Liver (tissue), 9 donors: ENCODE data around the gene RNU2-1. TPM values are rescaled to one million over a fixed set of nuclear protein-coding genes. Genes with fewer than 3 reads are reported as not detected.

Source experiments
- DNase-seq: peaks from one replicate; pipeline ENCODE4 v3.0.0-alpha.2; 2017; ENCODE audit warnings: low spot score
- H3K27ac ChIP-seq, 2 donors: one replicate each; pipeline ENCODE4 v1.7.0; 2013; ENCODE audit warnings: inconsistent platforms in 2 of 2, low read length in 2 of 2, control low read depth in 1 of 2, low read depth in 1 of 2, mild to moderate bottlenecking in 1 of 2
- H3K27me3 ChIP-seq, 4 donors: one replicate each; pipeline versions ENCODE4 v1.6.1 to v1.7.0; 2013; ENCODE audit warnings: low read length in 3 of 4, inconsistent platforms in 1 of 4, mild to moderate bottlenecking in 1 of 4, moderate library complexity in 1 of 4; ENCODE audit not compliant: control insufficient read depth in 4 of 4, insufficient read depth in 4 of 4
- H3K36me3 ChIP-seq, 4 donors: one replicate each; pipeline versions ENCODE4 v1.6.1 to v1.7.0; 2013; ENCODE audit warnings: low read length in 3 of 4, mild to moderate bottlenecking in 3 of 4, low read depth in 1 of 4, moderate library complexity in 1 of 4; ENCODE audit not compliant: control insufficient read depth in 4 of 4, insufficient read depth in 3 of 4
- H3K4me1 ChIP-seq, 4 donors: one replicate each; pipeline versions ENCODE4 v1.6.1 to v1.7.0; 2013; ENCODE audit warnings: low read length in 3 of 4, mild to moderate bottlenecking in 3 of 4, moderate library complexity in 1 of 4; ENCODE audit not compliant: control insufficient read depth in 4 of 4, insufficient read depth in 4 of 4
- H3K4me3 ChIP-seq, 3 donors: one replicate each; pipeline versions ENCODE4 v1.6.1 to v1.7.0; 2013; ENCODE audit warnings: low read length in 3 of 3, control low read depth in 1 of 3, low read depth in 1 of 3, mild to moderate bottlenecking in 1 of 3
- H3K9ac ChIP-seq, 2 donors: one replicate each; pipeline ENCODE4 v1.7.0; 2013; ENCODE audit warnings: low read length in 2 of 2, mild to moderate bottlenecking in 2 of 2, moderate library complexity in 2 of 2, control low read depth in 1 of 2, low read depth in 1 of 2
- H3K9me3 ChIP-seq, 4 donors: one replicate each; pipeline versions ENCODE4 v1.6.1 to v1.7.0; 2013; ENCODE audit warnings: low read length in 3 of 4; ENCODE audit not compliant: control insufficient read depth in 4 of 4
- EGR1 ChIP-seq, 2 donors: IDR thresholded peaks; 2 replicates each; pipeline ENCODE4 v1.6.1; 2016 to 2018; ENCODE audit warnings: antibody characterized with exemption in 2 of 2, low read depth in 2 of 2
- FOXA1 ChIP-seq: IDR thresholded peaks from 2 replicates; pipeline ENCODE4 v1.6.1; 2016; ENCODE audit warnings: antibody characterized with exemption
- FOXA2 ChIP-seq: IDR thresholded peaks from 2 replicates; pipeline ENCODE4 v1.6.1; 2016; ENCODE audit warnings: antibody characterized with exemption
- GABPA ChIP-seq, 2 donors: IDR thresholded peaks in 1 of 2; conservative IDR thresholded peaks in 1 of 2; 2 replicates each; pipeline ENCODE4 v1.6.1; 2016; ENCODE audit warnings: antibody characterized with exemption in 2 of 2, mild to moderate bottlenecking in 1 of 2, moderate library complexity in 1 of 2
- HNF4A ChIP-seq, 2 donors: conservative IDR thresholded peaks; 2 replicates each; pipeline ENCODE4 v1.6.1; 2016; ENCODE audit warnings: antibody characterized with exemption in 2 of 2, mild to moderate bottlenecking in 2 of 2
- HNF4G ChIP-seq: IDR thresholded peaks from 2 replicates; pipeline ENCODE4 v1.6.1; 2016; ENCODE audit warnings: antibody characterized with exemption
- NR2F2 ChIP-seq: IDR thresholded peaks from 2 replicates; pipeline ENCODE4 v1.6.1; 2016; ENCODE audit warnings: antibody characterized with exemption
- RXRA ChIP-seq, 2 donors: IDR thresholded peaks; 2 replicates each; pipeline ENCODE4 v1.6.1; 2017 to 2018; ENCODE audit warnings: antibody characterized with exemption in 2 of 2, mild to moderate bottlenecking in 1 of 2
- SP1 ChIP-seq: IDR thresholded peaks from 2 replicates; pipeline ENCODE4 v1.6.1; 2018; ENCODE audit warnings: antibody characterized with exemption, mild to moderate bottlenecking
- TAF1 ChIP-seq: conservative IDR thresholded peaks from 2 replicates; pipeline ENCODE4 v1.6.1; 2016; ENCODE audit warnings: antibody characterized with exemption, mild to moderate bottlenecking
- YY1 ChIP-seq: IDR thresholded peaks from 2 replicates; pipeline ENCODE4 v1.6.1; 2016; ENCODE audit warnings: antibody characterized with exemption, mild to moderate bottlenecking
- WGBS: extraction: QIAGEN DNeasy Blood & Tissue Kit; methylation state at CpG from one replicate; pipeline ENCODE4 v1.1.7; 2013; 5-methylcytosine and 5-hydroxymethylcytosine counted together
- polyA plus RNA-seq, 2 donors: library from polyadenylated mRNA; stranded (reverse) in 1 of 2; unstranded in 1 of 2; fragments of 200-250 nt in 1 of 2; fragments of >200 nt in 1 of 2; fragmentation: Nextera tagmentation in 1 of 2; extraction: Ambion mirVana in 1 of 2; gene quantifications; one replicate each; pipeline versions ENCODE4 v1.2.1 to v1.2.3, GENCODE V29; 2013 to 2015
- total RNA-seq, 2 donors: library from RNA; depleted of rRNA; stranded (reverse); fragments of >200 nt; gene quantifications; one replicate each; pipeline ENCODE4 v1.2.3, GENCODE V29; 2014
- TF ChIP-seq, protein P1 (sequence below): fragments of 150-350 bp; IDR thresholded peaks from 2 replicates; pipeline ENCODE4 v1.5.1; 2017; ENCODE audit warnings: improper control_type of control experiment, low read depth, low read length; ENCODE audit not compliant: missing input control
- TF ChIP-seq, protein P2 (sequence below): IDR thresholded peaks from 2 replicates; pipeline ENCODE4 v1.6.1; 2016; ENCODE audit warnings: antibody characterized with exemption
- TF ChIP-seq, protein P3 (sequence below): IDR thresholded peaks from 2 replicates; pipeline ENCODE4 v1.6.1; 2016; ENCODE audit warnings: antibody characterized with exemption
- TF ChIP-seq, protein P4 (sequence below): IDR thresholded peaks from 2 replicates; pipeline ENCODE4 v1.6.1; 2016; ENCODE audit warnings: antibody characterized with exemption
- donor health status: healthy.
- donor health status: healthy.
- donor health status: healthy.
- donor health status: healthy.
- donor health status: healthy.

Gene RNU2-1
- total and polyA plus RNA-seq, 4 donors, result 3.4 TPM; not detected in 3

DNA sequence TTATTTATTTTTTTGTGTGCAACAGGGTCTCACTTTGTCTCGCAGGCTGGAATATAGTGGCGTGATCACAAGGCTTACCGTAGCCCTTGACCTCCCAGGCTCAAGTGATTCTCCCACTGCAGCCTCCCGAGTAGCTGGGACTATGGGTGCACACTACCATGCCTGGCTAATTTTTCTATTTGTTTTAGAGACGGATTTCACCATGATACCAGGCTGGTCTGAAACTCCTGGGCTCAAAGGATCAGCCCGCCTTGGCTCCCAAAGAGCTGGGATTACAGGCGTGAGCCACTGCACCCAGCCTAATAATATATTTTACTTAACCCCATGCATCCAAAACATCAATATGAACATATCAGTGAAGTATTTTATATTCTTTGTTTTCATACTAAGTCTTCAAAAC is 7.4 kb downstream of the RNU2-1 start (continued):
- TF ChIP-seq, protein P1, sequence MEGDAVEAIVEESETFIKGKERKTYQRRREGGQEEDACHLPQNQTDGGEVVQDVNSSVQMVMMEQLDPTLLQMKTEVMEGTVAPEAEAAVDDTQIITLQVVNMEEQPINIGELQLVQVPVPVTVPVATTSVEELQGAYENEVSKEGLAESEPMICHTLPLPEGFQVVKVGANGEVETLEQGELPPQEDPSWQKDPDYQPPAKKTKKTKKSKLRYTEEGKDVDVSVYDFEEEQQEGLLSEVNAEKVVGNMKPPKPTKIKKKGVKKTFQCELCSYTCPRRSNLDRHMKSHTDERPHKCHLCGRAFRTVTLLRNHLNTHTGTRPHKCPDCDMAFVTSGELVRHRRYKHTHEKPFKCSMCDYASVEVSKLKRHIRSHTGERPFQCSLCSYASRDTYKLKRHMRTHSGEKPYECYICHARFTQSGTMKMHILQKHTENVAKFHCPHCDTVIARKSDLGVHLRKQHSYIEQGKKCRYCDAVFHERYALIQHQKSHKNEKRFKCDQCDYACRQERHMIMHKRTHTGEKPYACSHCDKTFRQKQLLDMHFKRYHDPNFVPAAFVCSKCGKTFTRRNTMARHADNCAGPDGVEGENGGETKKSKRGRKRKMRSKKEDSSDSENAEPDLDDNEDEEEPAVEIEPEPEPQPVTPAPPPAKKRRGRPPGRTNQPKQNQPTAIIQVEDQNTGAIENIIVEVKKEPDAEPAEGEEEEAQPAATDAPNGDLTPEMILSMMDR, result no peak
- TF ChIP-seq FOXA1 (no peak), GABPA (IDR thresholded peaks at IDR 0.05 in 1 of 2, conservative IDR thresholded peaks at IDR 0.05 in 1 of 2) (no peak)

DNA sequence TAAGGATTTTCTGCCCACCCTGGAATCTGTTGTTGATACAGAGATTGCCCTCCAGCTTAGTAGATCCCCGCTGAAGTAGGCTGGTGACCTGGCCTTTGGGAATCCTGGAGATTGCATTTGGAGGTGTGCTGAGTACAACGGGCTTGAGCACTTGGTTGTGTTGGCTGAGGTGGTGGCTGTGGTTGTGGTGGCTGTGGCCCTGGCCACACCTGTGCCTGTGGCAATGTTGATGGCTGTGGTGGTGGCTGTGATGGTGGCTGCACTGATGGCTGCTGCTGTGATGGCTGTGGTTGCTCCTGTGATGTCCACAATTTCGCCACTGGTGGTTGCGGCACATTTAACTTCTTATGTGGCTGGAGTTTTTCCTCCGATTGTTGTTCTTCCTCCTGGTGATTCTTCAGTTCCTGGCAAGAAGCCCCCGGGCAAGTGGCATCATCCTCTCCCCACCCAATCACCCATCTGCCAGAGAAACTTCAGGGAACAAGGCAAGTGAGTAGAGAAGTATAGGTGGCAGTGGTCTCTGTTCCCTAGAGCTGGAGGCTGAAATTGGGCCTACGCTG is 9.6 kb downstream of the RNU2-1 start:
- no peak overlapping the region for H3K4me3 ChIP-seq
- no peaks in the 10 kb centered on the region for H3K9me3 ChIP-seq
- 94% methylated on average over 7 of the region's 7 CpGs for WGBS
- TF ChIP-seq TAF1 (no peak), NR2F2 (no peak), HNF4G (no peak), HNF4A (conservative IDR thresholded peaks at IDR 0.05) (no peak)
- H3K9ac ChIP-seq, result no peak overlapping the region
- peaks cover 0 to 4% (median 1%) of the 10 kb centered on the region in 4 donors for H3K36me3 ChIP-seq
- H3K27ac ChIP-seq, result no peak overlapping the region
- no peaks in the 10 kb centered on the region for H3K27me3 ChIP-seq
- no peak for DNase-seq
- no peaks in the 10 kb centered on the region for H3K4me1 ChIP-seq

DNA sequence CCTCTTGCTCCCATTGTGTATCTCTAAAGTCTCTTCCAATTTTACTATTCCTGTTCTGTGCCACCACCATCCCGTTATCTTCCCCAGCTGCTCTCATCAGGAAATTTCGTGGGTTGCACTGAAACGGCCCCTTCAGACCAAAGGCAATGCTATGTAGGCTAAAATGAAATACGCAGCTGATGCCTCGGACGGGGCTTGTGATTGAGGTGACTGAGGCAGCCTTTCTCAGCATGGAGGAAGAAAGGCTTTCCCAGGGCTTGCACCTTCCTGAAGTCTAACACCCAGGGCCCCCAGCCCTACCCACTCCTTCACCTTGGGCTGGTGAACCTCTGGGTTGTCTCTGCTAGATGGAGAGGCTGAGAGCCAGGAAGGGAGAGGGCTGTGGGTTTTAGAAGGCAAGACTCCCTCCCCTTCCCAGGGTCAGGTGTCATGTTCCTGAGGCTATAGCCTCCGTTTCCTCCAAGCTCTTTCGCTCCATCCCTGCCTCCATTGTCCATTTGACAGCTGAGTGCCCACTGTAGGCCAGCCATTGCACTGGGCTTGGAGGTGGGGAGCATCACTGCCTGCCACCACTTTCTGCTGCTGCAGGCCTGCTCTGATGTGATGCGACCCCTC is 13.2 kb downstream of the RNU2-1 start:
- Histone ChIP-seq H3K27me3 (no peaks in the 10 kb centered on the region), H3K4me3 (no peak overlapping the region), H3K9ac (no peak overlapping the region), H3K9me3 (no peaks in the 10 kb centered on the region), H3K4me1 (peaks cover 8 to 19% (median 16%) of the 10 kb centered on the region in 4 donors), H3K36me3 (peaks cover 0 to 12% (median 3%) of the 10 kb centered on the region in 4 donors), H3K27ac (no peak overlapping the region)
- WGBS, result 89% methylated on average over 9 of the region's 9 CpGs
- no peak for DNase-seq
- TF ChIP-seq FOXA1 (no peak), SP1 (no peak), FOXA2 (no peak), NR2F2 (no peak), RXRA (IDR thresholded peaks at IDR 0.05) (no peak), HNF4G (no peak), EGR1 (IDR thresholded peaks at IDR 0.05; ENCODE audit: low read depth in 2 of 2) (no peak), YY1 (no peak)
- TF ChIP-seq, protein P2, sequence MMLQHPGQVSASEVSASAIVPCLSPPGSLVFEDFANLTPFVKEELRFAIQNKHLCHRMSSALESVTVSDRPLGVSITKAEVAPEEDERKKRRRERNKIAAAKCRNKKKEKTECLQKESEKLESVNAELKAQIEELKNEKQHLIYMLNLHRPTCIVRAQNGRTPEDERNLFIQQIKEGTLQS, result no peak
- TF ChIP-seq, protein P1, result no peak
- TF ChIP-seq, protein P3, sequence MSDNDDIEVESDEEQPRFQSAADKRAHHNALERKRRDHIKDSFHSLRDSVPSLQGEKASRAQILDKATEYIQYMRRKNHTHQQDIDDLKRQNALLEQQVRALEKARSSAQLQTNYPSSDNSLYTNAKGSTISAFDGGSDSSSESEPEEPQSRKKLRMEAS, result no peak
- TF ChIP-seq, protein P4, sequence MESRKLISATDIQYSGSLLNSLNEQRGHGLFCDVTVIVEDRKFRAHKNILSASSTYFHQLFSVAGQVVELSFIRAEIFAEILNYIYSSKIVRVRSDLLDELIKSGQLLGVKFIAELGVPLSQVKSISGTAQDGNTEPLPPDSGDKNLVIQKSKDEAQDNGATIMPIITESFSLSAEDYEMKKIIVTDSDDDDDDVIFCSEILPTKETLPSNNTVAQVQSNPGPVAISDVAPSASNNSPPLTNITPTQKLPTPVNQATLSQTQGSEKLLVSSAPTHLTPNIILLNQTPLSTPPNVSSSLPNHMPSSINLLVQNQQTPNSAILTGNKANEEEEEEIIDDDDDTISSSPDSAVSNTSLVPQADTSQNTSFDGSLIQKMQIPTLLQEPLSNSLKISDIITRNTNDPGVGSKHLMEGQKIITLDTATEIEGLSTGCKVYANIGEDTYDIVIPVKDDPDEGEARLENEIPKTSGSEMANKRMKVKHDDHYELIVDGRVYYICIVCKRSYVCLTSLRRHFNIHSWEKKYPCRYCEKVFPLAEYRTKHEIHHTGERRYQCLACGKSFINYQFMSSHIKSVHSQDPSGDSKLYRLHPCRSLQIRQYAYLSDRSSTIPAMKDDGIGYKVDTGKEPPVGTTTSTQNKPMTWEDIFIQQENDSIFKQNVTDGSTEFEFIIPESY, result no peak
